Adrenal gland (tissue), 5 donors: Measurements from ENCODE around the gene AGAP3.

ENCODE experiments used
- CTCF ChIP-seq, 6 experiments: fragments of 450-650 bp in 4 of 6; fragments of 200-600 bp in 2 of 6; sonication (generic) in 1 of 6; IDR thresholded peaks; 1 replicate in 5 of 6; 2 replicates in 1 of 6; pipeline versions ENCODE4 v1.5.1 to v1.8.0; 2016 to 2021; ENCODE audit warnings: antibody characterized with exemption in 6 of 6, mild to moderate bottlenecking in 2 of 6, moderate library complexity in 1 of 6
- POLR2A ChIP-seq, 2 donors: fragments of 450-650 bp; IDR thresholded peaks; one replicate each; pipeline ENCODE4 v1.6.1; 2017; ENCODE audit warnings: antibody characterized with exemption in 2 of 2, mild to moderate bottlenecking in 2 of 2, moderate library complexity in 1 of 2
- donor health status: DM: no; HTN: no; CAD: no.

GRCh38 chr7:151075978-151076426 lies 10.3 kb upstream of the AGAP3 start:
- TF ChIP-seq POLR2A (IDR thresholded peaks at IDR 0.05) (no peak), CTCF (IDR thresholded peaks at IDR 0.05) (no peak)
